ENCODE data around the gene KCNIP3.
"Not testable (repeated sequence)": the region's sequence is repeated elsewhere in the genome, so short reads cannot be mapped to it uniquely, and the experiment has no call there.

KCNIP3 gene

DNA sequence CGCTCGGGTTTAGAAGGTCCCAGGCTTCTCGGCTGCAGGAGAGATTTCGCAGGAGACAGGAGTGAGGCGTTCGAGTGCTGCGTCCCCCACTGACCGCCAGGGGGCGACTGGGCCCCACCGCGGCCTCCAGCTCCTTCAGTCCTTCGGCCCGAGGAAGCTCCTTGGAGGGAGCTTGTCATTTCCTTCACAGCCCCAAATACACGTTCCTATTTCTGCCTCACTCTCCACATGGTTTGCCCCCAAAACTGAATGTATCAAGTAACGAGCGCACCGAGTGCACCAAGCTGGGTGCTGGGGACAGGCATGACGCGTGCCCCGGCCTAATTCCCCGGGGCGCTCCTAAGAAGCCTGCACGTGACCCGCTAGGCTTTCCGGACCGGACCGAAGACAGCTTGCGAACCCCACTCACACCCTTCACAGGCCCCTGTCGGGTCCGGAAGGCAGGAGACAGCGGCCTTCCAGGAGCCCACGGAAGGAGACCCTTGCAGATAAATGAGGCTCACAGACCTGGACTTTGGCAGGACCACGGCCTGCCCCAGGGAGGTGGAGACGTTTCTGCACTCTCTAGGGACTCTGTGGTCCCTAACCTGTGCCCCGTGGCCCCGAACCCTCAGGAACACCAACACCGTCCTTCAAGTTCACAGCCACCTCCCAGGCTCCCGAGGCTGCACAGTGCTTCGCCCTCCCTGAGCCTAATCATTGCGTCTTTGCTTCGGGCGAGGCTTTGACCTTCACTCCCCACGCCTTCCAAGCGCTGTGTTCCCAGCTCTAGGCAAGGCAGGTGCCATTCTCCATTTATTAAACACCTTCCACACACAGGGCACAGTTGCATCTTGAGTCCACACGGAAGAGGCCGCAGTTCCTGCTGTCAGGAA is 92.3 kb downstream of the KCNIP3 start:
- DNase-seq: peak; percentile 1

DNA sequence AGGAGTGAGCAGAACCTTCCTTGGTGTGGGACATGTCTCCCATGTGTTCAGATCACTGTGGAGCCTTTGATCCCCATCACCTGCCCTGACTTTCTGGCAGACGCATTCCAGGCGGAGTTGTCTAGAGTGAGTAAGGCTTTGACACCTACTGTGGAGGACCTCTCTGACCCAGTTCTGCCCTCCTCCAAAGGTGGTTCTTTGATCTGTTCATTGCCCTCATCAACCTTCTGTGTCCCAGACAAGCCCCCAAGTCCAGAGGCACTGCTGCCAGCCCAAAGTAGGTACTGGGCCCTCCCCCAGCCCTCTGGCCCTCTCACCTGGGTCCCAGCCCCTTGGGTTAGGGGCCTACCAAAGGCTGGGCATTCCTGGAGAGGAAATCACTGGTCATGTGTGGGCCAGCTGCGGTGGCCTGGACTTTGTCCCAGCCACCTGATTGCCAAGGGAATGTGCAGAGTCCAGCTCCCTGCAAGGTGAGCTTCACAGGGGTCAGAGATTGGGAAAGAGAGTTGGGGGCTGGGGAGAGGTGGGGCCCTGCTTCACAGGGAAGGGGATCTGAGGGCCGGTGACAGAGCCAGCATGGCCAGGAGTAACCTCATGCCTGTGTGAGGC is 93.2 kb downstream of the KCNIP3 start:
- DNase-seq: no peak

DNA sequence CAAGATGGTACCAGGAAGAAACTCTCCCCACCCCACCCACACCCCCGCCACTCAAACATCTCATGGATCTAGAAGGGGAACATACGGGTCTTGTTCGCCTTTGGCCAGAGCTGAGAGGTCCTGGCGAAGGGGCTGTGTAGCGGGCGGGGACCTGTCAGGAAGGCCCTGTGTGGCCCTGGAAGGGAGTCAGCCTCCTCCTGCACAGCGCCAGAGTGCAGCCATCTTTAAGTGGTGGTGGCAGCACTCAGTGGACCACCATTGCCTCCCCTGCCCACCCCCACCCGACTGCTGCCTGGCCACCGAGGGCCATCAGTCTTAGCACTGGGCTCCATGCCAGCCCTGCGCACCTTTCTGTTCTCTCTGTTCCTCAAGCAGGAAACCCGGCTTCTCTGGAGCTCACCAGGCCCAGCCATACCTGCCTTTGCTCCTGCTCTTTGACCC is 93.8 kb downstream of the KCNIP3 start:
- DNase-seq: no peak

DNA sequence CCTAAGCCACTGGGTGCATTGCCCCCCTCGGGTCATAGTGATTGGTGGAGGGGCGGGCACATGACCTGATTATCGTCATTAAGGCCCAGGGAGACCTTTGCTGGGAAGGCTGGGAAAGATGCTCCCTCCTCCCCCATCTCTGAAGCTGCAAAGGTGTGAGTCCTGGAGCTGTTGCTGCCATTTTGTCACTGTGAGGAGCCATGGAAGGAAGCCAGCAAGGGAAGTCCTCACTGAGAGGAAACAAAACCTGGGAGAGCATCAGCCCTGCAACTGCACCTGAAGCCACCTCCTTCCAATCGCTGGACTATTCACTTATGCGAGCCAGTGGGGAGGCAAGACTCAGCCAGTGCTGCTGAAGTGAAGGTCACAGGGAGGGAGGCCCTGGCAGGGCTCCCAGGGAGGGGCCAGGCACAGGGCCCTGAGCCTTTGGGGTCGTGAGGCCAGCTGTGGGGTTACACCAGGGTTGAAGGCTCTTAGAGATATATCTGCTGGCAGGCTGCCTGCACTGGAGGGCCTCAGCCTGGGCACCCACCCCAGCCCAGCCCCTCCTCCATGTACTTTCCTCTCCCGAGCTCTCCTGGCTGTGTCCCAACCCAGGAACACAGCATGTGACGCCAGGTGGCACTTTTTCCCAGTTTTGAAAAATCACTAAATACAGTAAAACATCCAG is 94.6 kb downstream of the KCNIP3 start:
- no peak for DNase-seq

DNA sequence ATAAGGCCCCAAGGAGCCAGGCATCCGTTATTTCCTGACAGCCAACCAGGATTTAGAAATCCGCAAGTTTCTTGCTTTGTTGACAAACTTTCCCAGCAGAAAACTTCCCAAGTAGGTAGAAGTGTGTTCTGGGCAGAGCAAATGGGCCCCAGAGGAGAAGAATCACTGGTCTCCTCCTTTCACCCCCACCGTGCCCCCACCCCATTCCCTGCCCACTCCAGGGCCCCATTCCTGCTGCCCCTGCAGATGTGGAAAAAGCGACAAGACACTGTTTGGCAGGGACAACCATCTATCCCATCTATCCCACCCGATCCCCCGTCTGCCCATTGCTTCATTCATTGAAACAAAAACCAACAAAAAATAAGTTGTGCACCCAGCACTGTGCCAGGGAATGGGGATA is 95.2 kb downstream of the KCNIP3 start:
- DNase-seq: no peak

DNA sequence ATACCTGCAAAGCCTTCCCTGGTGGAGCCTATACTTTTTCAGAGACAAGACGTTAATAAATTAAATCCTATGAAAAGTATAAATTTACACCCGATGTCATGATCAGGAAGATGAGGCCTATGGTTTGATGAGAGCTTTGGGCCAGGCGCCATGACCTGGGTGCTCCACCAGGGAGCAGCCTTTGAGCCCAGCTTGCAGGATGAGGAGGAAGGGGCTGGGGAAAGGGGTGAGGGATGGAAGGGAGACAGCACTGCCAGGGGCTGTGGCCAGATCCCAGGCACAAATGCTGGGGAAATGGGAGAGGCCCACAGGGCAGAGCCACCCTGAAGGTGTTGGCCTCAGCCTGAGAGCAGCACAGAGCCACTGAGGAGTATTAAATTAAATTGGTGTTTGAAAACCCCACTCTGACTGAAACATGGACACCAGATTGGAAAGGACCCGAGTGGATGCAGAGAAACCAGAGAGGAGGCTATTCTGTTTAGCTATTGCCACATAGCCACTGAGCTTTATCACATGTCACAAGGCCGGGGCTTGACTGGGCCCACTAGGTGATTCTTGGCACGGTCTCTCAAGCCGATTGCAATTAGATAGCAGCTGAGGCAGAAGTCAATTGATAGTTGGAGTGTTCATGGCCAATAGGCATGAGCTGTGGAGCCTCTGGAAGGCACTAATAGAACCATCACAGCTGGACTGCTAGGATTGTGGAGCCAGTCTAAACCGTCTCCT is 95.7 kb downstream of the KCNIP3 start:
- no peak for DNase-seq

DNA sequence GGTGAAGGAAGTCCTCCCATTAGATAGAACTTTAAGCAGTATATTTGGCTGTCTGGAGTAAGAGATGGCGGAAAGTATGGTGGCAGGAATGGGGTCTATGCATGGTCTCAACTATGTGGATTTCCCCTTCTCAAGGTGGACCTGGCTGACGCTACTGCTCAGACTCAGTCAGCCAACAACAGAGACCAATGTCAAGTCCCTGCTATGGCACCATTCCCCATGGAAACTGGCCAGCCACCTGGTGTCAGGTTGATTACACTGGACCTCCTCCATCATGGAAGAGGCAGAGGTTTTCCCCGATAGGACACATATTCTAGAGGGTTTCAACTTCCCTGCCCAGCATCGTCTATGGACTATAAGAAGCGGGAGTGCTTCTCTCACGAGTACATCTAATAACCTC is 96.8 kb downstream of the KCNIP3 start:
- DNase-seq: no peak

DNA sequence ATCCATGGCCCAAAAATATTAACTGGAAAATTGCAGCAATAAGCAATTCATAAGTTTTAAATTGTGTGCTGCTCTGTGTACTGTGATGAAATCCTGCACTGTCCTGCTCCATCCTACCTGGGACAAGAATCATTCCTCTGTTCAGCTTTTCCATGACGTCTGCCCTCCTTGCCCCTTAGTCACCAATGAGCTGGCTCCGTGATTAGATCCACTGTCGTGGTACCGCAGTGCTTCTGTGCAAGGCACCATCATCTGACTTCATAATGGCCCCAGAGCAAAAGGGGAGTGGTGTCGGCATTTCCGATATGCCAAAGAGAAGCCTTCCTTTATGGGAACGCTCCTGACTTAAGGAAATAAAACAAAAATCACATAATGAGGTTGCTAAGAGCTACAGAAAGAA is 101.9 kb downstream of the KCNIP3 start:
- no peak for DNase-seq

DNA sequence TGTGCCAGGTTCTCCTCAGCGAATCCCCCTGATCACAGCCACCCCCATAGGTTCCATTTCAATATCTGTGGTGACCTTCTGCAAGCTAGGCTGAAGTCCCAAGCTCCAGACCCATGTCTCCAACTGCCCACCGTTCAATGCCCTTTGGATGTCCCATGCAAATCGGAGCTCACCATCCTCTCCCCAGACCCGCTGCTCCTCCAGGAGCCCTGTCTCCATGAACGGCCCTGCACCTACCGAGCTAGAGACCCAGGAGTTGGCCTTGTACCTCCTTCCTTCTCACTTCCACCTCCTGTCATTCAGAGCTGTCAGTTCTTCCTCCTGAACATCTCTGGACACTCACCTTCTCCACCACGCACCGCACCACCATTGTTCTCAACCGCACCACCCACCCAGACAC is 104.3 kb downstream of the KCNIP3 start:
- DNase-seq: no peak

DNA sequence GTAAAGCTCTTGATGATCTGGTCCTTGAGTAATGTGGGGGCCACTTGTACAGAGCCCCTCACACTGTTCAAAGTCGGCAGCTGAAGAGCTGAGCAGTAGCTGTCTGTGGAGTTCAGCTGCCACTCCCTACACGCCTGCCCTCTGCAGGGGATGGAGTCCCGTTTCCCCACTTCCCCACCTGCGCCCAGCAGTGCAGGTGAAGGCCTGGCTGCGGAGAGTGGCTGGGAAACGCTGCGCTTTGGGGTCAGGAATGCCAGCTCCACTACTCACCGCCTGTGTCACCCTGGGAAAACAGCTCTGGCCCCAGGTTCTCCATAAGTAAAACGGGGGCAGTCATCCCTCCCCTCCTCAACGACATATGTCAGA is 104.8 kb downstream of the KCNIP3 start:
- not testable (repeated sequence) for DNase-seq

DNA sequence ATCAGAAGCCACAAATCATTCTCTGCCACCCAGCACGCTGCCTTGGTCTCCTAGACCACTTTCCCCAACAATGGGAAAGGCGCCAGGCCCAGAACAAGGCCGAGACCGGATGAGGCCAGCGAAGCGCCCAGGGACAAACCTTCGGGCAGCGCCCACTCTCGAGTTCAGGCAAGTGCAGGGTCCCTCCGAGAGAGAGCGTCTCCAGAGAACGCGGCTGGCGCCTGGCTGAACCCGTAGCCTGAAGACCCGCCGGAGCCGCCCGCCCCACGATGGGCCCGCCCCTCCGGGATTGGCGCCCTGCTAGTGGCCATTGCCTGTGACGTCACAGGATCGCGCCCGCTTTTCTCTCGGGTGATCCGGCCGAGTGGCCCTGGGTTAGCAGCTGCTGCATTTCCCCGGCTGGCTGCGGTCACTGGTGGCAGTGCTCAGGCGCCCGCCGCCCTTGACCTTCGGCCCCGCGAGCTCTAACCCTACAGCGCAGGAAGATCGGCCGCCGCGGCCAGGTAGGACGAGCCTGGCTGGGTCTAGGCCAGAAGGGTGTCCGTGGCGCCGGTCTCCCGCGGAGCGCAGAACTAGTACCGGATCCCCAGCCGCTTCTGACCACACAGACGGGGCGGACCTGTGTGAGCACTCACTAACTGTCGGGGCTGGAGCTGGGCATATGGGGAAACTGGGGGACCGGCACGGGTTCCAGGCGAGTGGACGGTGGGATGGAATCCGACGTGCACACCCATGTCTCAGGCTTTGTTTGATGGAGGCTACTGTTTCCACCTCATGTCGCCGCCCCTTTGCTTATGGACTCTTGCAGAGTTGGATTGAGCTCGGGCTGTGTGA is 105.4 kb downstream of the KCNIP3 start, which contains the start of gene FAHD2A:
TSS of gene FAHD2A (plus strand) at position 339 of the 834 bp plus-strand sequence. CDS start 2,851 bp downstream, outside the sequence.
- DNase-seq: peak; percentile 45

DNA sequence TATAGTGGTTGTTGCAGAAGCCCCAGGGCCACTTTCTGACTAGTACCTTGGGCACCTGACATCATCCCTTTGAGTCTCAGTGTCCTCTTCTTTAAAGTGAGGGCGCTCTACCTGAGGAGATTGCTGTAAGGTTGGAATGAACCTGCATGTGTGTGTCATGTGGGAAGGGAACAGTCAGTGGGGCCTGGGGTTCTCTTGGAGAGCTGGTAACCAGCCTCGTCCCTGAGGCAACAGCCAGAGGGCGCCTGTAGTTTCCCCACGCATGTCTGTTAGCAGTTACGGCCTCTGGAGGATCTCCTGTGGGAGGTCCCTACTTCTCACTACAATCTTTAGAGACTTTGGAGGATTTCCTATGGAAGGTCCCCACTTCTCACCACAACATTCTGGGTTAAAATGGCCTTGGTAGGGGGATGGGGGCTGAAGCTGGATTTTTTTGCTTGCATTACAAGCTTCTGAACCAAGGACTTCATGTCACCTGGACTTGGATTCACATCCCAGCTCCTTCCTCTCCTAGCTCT is 106.1 kb downstream of the KCNIP3 start:
- DNase-seq: not testable (repeated sequence)

DNA sequence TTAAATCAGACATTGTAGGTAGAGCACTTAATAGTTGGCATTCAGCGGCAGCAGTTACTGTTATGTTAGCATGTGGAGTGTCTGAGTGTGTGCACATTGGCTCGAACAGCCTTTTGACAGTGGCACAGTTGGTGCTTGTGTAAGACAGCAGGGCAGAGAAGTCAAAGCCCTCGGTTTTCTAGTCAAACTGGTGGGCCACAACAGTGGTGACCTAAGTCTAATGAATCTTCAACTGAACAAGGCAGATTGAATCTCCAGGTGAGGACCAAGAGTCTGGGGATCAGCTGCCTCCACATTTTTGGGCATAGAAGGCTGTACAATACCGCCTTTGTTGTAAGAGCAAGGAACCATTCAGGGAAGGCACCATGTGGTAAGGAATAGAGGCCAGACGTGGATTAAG is 106.7 kb downstream of the KCNIP3 start:
- not testable (repeated sequence) for DNase-seq

DNA sequence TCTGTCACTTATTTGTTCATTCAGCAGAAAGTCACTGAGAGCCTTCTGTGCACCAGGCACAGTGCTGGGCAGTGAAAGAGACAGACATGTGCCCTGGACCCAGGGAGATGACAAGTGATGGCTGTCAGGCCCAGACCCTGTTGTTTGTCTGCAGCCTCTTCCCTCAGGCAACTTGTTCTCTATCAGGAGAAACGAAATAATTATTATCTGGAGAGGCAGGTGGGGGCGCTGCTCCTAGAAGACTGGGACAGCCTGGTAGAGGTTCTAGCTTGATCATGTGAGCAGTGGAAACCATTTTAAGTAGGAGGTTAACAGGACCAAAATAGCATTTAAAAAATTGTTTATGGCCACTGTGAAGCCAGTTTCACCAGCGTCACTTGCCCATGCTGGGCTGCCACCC is 107.5 kb downstream of the KCNIP3 start:
- DNase-seq: not testable (repeated sequence)

DNA sequence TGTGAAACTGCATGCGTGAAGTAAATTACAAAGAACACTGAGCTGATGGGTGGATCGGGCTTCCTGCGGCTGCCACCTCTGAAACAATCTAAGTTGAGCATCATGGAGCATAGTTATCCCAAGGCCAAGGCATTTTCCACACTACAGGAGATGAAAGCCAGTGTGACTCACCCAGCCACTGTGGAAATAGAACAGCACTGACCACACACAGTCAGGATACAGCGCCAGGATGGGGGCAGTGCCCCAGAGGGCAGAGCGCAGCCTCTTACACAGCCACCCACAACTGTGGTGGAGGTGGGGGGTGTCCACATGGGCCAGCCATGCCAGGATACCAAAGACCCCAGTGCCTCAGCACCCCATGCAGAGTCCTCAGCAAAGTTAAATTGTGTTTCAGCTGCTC is 114.1 kb downstream of the KCNIP3 start:
- DNase-seq: not testable (repeated sequence)

DNA sequence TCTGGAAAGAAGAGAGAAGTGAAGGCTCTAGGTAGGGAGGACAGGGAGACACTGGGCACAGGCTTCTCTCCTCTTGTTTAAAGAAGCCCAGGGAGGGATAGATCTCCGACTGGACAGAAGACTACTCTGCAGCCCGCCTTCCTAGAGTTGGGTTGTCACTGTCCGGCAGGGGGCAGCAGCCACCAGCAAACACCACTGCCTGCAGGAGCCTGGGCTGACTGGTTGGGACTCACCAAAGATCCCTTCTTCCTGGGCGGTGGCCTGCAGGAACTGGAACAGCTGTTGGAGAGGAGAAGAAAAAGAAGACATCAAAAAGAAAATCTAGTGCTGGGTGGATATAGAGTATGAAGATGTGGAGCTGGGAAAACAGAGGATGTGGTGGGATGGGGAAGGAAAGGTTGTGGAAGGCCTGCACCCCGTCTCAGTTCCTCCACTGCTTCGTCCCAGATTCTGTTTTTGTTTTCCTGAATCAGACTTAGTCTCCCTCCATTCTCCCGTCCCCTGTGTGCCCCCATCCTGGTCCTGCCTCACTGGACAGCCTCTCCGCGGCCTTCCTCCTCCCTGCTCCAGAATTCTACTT is 117.0 kb downstream of the KCNIP3 start:
- DNase-seq: peak; percentile 35

DNA sequence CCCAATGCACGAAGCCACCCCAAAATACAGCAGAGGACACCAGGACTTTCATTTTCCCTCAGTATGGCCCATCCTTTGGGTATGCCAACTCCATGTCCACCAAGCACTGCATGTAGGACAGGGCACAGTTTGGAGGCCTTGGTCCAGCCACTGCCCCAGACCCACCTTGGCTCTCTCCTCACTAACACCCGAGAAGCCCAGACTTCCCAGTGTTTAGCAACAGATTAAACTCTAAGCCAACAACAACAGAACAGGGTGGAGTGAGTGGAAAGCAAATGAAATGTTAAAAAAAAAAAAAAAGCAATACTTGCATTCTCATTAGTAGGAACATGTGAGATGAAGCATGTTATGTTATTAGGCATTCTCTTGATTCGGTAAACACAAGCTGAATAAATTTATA is 118.0 kb downstream of the KCNIP3 start:
- DNase-seq: not testable (repeated sequence)

DNA sequence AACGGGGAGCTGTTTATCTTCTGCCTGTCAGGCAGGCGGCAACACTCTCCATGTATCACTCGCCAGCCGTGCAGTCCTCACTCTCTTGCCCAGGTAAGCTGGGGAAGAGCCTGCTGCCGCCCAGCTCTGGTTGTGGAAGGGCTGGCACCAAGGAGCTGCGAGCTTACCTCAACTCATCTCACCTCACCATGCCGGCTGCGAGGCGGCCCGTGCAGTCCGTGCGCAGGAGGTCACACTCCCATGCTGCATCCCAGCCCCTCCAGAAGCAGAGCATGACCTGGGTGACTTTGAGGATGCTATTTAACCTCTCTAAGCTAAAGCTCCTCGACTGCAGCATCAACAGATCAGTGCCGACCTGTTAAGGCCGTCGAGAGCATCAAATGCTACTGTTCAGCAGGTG is 118.4 kb downstream of the KCNIP3 start:
- DNase-seq: not testable (repeated sequence)

DNA sequence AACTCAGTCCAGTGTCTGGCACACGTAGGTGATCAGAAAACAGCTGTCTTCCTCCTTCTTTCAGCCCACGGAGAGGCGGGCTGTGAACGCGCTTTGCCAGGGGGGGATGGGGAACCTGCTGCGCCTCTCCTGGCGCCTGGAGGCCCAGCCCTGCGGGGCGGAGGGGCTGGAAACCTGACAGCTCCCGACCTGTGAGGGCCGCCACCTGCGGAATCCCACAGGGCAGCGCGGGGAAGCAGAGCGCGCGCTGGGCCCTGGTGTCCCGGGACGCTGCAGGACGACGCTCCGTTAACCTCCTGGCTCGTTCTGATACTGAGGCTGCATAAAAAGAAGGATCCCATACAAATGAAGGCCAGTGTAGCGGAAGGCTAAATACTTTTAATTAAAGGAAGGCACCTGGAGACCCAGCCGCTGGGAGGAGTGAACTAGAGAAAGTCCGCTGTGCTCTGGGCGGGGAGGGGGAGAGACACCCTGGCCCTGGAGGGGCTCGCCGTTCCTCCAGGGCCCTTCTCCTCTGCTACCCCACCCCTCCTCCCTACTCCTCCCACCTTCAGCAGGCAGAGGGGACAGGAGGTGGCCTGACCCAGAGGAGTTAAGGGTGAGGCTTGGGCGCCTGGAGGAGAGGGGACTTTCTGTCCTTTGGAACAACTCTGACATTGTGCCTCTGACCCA is 130.2 kb downstream of the KCNIP3 start:
- DNase-seq: not testable (repeated sequence)

DNA sequence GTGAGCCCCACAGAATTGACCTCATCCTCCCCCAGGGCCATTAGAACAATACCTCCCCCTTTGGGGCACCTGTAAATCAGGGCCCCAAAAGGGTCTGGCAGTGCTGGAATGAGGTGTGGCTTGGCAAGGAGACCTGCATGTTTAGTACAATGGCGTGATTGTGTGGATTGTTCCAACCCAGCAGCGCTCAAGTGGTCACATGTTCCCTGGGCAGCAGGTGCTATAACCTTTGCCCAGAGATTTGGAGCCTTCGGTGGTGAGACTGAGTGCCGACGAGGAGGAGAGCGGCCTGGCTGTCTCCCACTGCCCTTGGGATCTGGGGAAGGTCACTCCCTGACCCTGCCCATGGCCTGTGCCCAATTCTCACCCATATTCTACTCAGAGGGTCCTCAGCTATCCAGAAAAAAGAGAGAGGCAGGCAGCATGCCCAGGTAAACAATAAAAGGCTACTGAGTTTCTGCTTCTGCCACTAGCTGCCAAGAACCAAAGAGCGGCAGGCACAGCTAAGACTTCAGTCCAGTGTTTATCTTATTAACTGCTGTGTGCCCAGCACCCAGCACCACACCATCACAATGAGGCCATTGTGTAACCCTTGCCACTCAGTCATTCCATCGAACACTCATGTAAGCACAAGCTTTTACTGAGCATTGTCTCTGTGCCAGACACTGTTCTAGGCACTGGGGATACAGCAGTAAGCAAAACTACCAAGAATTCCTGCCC is 132.8 kb downstream of the KCNIP3 start:
- not testable (repeated sequence) for DNase-seq
